ENCODE measurements around the gene SORCS2.

SORCS2 gene

GRCh38 chr4:7239101-7239820 is 46.9 kb downstream of the SORCS2 start:
- DNase-seq (ENCODE audit: extremely low read depth, low read depth) = no peak
- no peak for TF ChIP-seq CTCF (IDR thresholded peaks at IDR 0.05; ENCODE audit: low read depth, low read length)

GRCh38 chr4:7239844-7240243 is 47.5 kb downstream of the SORCS2 start:
- TF ChIP-seq CTCF (IDR thresholded peaks at IDR 0.05; ENCODE audit: low read depth, low read length) = no peak
- DNase-seq (ENCODE audit: extremely low read depth, low read depth) = no peak

GRCh38 chr4:7240306-7240705 is 48.0 kb downstream of the SORCS2 start:
- no peak for TF ChIP-seq CTCF (IDR thresholded peaks at IDR 0.05; ENCODE audit: low read depth, low read length)

GRCh38 chr4:7241597-7242125 is 49.3 kb downstream of the SORCS2 start:
- TF ChIP-seq CTCF (IDR thresholded peaks at IDR 0.05; ENCODE audit: low read depth, low read length) = no peak
- DNase-seq (ENCODE audit: extremely low read depth, low read depth) = no peak

More at GRCh38 chr4:7240306-7240705, 48.0 kb downstream of the SORCS2 start:
- DNase-seq (ENCODE audit: extremely low read depth, low read depth) = no peak

GRCh38 chr4:7242766-7243165 is 50.4 kb downstream of the SORCS2 start:
- TF ChIP-seq CTCF (IDR thresholded peaks at IDR 0.05; ENCODE audit: low read depth, low read length) = no peak
- no peak for DNase-seq (ENCODE audit: extremely low read depth, low read depth)

GRCh38 chr4:7243609-7244330 is 51.4 kb downstream of the SORCS2 start:
- no peak for DNase-seq (ENCODE audit: extremely low read depth, low read depth)
- no peak for TF ChIP-seq CTCF (IDR thresholded peaks at IDR 0.05; ENCODE audit: low read depth, low read length)

- DNase-seq (ENCODE audit: extremely low read depth, low read depth) = no peak
- no peak for TF ChIP-seq CTCF (IDR thresholded peaks at IDR 0.05; ENCODE audit: low read depth, low read length)
Measured at GRCh38 chr4:7244331-7244665, 52.0 kb downstream of the SORCS2 start.

All from AG09319 (cell line).